DMS53 (cell line): ENCODE data around the gene TSPAN32.
A peak's percentile ranks its signal among the peaks of the same experiment; 100 is the strongest.
"Not testable (repeated sequence)": the region's sequence is repeated elsewhere in the genome, so short reads cannot be mapped to it uniquely, and the experiment has no call there.

Experiments used
- DNase-seq: peaks from one replicate; lab custom pipeline; 2025; lab: John Stamatoyannopoulos, UW

Gene TSPAN32

GRCh38 chr11:2267306-2267850, 34.4 kb upstream of the TSPAN32 start:
- DNase-seq, result peak; percentile 31

- no peak for DNase-seq
Observed at GRCh38 chr11:2267851-2268728, 33.7 kb upstream of the TSPAN32 start.

DNA sequence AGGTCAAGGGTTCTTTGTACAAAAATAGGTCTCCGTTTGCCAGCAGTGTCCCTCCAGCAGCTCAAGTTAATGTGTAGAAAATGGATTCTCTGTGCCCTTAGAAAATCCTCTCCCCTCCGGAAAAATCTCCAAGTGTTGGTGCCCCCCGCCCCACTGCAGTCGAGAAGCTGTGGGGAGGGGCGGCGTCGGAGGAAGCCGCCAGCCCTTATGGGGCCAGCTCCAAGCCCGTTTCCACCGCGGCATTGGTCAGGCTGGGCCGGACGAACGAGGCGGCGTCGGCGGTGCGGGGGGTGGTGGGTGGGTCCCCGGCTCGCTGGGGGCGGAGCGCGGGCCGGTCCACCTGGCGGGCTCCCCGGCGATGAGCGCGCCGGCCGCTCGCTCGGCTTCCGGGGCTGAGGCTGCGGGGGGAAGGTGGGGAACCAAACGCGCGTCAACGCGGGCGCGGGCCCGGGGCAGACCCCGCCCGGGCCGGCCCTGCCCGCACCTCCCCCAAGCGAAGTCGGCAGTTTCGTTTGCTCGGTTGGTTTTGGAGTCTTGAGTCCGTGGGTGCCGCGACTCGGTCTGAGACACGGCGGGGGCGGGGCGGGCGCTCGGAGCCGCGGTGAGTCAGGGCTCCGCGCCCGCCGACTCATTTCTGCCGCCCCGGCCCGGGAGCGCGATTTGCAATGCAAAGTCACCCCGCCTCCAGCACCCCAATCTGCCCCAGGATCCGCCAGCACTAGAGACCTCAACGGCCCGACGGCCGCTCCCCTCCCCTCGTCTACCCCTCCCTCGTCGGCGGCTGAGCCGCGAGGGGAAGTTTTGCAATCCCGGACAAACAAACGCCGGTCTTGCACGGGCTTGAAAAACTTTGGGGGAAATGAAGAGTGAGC, 32.8 kb upstream of the TSPAN32 start:
- peak; percentile 93 for DNase-seq

DNA sequence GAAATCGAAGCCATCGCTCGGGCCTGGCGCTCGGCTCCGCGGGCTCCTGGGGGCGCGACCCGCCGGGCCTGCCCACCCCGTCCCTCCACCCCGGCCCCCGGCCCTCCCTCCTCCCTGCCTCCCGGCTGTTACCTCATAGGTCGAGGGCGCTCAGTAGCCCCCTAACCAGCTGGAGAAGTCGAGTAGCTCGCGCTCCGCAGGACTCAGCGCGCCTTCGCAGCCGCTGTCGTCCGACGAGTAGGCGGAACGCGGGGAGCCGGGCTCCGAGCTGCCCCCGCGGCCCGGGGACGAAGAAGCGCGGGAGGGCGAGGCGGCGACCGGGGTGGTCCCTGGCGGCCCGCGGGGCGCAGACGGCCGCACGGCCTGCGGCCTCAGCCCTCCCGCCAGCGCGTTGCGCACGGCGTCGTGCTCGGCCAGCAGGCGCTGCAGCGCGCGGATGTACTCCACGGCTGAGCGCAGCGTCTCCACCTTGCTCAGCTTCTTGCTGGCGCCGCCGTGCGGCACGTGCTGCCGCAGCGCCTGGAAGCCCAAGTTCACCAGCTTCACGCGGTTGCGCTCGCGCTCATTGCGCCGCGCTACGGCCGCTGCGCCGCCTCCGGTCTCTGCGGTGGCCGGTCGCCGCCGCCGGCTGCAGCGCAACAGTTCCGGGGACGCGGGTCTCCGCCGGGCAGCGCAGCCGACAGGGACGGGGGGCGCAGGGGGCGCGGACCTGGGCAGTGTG, 32.1 kb upstream of the TSPAN32 start:
- DNase-seq, result peak; percentile 98

DNA sequence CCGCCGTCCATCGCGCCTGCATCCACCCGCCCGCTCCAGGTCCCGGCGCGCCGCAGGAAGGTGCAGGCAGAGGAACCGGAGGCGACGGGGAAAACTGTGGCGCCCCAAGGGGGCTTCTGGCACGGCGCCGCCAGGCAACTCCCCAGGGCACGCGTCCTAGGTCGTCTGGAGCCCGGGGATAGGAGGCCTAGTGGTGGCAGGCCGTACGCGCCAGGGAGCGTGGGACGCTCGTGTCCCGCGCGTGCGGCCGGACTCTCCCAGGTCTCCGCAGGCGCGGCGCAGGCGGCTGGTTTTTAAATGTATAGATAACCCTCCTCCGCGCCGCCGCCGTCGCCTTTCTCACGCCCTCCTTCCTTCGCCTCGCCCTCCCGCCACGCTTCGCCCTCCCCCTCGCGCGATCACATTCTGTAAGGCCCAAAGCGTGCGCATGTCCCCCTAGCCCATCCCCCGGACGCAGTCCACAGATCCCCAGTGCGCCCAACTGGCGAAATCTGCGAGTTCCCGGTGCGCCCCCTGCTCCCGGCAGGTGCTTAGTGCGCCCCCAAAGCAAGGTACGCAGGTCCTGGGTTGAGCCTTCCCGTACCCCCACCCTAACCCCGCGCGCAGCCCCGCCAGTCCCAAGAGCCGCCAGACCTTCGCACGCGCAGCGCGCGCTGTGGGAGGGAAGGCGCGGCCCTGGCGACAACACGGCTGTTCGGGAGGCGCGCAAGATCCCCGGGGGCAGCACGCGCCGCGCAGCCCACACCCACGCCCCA, 31.3 kb upstream of the TSPAN32 start, which contains the start of gene ASCL2:
Gene ASCL2 (minus strand): TSS at position 267 of the 755 bp plus-strand sequence. CDS start 256 bp downstream, at position 11.
- DNase-seq, result peak; percentile 88

DNA sequence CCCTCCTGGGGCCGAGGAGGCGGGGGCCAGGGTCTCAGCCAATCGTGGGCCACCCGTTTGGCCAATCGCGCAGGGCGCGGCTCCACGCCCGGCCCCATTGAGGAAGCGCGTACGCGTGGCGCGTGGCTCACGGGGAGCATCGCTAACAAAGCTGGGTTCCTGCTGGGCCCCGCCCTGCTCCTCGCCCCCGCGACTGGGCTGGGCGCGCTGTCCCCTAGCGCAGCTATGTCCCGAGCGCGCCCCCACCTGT, 30.8 kb upstream of the TSPAN32 start:
- peak; percentile 77 for DNase-seq

DNA sequence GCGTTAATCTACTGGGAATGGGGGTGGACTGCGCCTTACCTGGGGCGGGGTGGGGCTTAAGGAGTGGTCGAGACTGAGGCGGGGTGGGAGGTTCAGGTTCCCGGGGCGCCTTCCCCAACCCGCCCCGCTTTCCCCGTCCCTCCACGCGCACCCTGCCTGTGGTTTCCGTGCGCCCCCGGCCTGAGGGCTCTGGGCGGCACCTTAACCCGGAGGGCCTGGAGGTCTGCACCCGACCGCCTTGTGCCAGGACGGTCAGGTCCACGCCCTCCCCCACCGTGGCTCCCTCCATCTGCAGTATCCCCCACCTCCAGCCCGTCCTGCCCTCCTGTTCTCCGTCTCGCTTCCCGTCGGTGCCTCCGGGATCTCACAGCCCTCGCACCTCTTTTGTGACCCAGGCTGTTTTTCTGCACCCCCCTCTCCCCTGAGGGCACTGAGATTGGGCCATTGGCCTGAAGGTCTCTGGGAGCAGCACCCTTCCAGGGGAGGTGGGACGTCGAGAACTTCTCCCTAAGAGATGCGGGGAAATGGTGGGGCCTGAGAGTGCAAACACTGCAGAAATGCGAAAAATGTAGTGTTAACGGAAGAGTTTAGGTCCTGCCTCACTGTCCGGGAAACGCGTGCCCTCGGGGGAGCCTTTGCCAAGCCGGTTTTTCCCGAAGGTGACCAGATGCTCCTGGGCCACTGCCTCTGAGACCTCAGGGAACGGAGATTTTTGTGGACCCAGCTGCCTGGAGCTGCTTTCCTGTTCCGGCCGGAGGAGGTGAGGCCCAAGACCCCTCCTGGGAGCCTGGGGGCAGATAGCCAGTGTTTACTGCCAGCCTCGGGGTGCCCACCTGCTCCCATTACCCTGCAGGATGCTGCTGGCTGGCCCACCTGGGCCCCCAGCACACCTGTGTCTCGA, 30.2 kb upstream of the TSPAN32 start:
- no peak for DNase-seq

DNA sequence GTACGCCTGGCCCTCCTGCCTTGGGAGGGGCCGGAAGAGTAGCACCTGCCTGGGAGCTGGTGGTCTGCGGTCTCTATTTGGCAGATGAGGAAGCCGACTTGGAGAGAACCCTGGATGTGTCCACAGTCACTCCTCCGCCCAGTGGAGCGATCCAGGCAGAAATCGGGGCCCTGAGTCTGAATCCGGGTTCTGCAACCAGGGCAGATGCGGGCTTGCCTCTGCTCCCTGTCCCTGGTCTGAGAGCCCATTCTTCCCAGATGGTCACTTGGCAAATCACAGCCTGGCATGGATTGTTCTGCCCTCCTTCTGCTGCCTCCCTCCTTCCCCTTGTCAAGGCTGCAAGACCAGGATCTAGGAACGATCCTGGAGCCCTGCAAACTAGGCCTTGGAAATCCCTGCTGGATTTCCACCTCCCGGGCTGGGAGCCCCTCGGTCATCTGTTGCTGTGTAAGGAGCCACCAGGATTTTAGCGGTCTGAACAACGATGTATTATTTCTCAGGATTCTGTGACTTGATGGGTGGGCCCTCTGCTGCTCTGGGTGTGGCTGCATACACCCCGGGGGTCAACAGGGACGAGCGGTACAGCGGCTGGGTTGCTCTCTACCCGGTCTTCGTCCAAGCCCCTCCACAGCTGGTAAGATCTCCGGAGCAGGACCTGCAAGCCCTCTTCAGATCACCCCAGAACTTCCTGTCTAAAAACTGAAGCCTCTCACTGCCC, 29.4 kb upstream of the TSPAN32 start:
- DNase-seq, result no peak

GRCh38 chr11:2272946-2273280, 28.9 kb upstream of the TSPAN32 start:
- no peak for DNase-seq

GRCh38 chr11:2273311-2273710, 28.5 kb upstream of the TSPAN32 start:
- DNase-seq, result no peak

DNA sequence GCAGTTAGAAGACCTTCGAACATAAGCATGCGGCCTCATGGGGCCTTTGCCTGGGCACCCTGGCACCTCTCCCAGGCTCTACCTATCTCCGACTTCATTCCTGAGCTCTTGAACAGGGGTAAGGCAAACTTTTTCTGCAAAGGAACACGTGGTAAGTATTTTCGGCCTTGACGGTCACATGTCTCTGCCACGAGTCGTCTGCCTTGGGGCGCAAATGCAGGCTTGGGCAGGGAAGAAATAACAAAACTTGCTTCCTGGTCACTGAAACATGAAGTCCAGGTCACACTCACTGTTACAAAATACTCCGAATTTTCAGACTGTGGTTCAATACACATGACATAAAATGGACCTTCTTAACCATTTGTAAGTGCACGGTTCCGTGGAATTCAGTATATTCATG, 28.0 kb upstream of the TSPAN32 start:
- no peak for DNase-seq

DNA sequence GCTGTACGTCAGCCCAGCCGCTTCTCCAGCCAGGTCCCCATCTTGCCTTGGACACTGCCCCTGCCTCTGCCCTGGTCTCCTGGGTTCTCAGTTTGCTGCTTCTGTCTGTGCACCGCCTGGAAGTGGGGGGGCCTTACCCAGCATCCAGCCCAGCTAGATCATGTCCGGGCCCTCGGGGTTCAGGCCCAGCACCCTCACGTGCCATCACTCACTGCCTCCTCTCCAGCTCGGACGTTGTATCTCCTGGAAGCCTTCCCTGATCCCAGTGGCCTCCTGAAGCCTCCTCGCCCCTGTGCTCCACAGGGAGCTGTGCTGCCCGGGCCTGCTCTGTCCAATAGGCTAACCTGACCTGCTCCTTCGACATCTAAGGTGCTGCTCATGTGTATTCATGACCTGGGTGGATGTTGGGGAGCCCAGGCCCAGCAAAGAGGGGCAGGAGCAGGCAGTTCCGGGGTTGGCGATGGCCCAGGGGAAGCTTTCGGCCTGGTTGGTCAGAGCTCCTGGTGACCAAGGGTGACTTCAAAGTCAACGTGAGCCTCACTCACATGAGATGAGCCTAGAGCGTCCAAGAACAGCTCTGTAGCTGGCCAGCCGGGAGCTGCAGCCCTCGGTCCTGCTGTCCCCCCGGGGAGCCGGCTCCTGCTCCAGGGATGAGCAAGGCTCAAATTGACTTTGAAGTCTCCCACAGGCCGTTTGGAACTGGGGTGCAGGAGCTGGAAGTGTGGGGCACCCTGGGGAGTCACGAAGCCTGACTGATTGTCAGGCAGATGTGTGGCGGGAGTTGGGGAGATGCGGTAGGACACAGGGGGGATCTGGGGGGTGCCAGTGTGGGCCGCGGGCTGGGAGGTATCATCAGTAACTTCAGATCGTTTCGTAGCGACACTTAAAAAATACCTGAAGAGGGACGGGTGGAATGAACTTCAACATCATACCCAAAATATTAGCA, 26.2 kb upstream of the TSPAN32 start:
- DNase-seq, result no peak

DNA sequence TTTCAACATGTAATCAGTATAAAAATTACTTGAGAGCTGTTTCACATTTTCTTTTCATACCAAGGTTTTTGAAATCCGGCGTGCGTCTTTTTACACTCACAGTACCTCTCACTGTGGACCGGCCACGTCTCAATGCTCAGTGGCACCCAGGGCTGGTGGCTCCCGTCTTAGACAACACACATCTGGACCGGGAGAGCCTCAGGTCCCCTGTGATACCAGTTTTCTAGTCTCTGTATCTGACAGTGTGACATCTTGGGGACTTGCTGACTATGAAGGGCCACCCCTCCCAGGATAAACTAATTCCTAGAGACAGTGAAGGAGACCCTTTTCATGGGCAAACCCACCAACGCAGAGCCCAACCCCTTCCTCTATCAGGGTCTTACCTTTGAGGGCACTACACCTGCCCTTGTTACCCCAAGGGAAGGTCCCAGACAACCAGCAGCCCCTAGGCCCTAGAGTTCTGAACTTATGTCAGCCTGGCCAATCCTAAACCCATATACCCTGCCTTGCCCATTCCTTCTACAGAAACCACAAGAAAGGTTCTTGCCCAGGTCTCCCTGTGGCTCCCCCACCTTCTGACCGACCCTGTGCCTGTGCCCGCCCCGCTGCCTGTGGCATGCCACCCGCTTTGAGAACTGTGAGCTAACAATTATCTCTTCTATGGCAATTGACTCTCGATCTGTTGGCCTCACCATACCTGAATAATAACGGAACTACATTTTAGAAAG, 25.4 kb upstream of the TSPAN32 start:
- no peak for DNase-seq

GRCh38 chr11:2277008-2277346, 24.8 kb upstream of the TSPAN32 start:
- no peak for DNase-seq

GRCh38 chr11:2277933-2278523, 23.8 kb upstream of the TSPAN32 start:
- no peak for DNase-seq

DNA sequence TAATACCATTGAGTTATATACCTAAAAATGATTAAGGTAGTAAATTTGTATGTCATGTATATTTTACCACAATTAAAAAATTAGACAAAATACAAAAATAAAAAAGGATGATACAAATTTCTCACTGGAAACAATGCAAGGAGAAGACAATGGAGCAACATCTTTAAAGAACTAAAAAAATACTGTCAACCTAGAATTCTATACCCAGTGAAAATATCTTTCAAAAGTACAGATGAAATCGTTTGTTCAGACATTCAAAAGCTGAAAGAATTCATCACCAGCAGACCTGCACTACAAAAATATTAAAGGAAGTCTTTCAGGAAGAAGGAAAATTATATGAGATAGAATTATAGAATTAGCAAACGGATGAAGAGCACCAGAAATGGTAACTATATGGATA, 21.6 kb upstream of the TSPAN32 start:
- no peak for DNase-seq

DNA sequence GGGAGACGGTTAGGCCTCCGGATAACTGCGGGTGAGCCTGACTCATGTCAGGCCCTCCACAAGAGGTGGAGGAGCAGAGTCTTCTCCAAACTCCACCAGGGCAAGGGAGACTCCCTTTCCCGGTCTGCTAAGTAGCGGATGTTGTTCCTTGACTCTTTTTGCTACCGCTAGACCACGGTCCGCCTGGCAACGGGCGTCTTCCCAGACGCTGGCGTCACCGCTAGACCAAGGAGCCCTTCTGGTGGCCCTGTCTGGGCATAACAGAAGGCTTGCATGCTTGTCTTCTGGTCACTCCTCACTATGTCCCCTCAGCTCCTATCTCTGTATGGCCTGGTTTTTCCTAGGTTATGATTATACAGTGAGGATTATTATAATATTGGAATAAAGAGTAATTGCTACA, 15.5 kb upstream of the TSPAN32 start:
- not testable (repeated sequence) for DNase-seq

DNA sequence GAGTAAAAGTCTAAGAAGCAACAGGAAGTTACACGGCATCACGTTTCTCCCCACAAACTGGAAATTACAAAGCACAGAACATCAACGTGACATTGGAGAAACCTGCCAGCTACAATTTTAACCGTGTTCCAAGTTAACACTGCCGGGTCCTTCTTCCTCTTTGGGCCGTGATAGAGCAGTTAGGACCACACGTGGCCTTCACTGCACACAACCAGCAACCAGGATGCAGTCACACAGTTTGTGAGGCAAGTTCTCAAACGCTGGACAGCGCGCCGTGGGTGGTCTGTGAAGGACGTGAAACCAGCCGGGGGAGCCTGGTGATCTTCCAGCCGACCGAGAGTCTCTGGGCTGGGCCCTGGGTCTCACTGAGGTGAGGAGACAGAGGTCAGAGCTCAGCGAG, 14.7 kb upstream of the TSPAN32 start:
- DNase-seq, result no peak
